Natural killer cell (primary cell): ENCODE data around the gene STK38. TPM values are rescaled to one million over a fixed set of nuclear protein-coding genes. Genes with fewer than 3 reads are reported as not detected.

Source experiments
- ATAC-seq, 3 donors: fragments of 150-1000 bp in 2 of 3; fragments of 200-7000 bp in 1 of 3; cut with Tn5 transposase; 1 replicate in 1 of 3; 2 replicates in 2 of 3; pipeline ENCODE4 v1.10.0; 2021; ENCODE audit warnings: mild to moderate bottlenecking in 2 of 3, moderate library complexity in 2 of 3
- DNase-seq, 2 donors: peaks; one replicate each; pipeline versions ENCODE4 v3.0.0 to v3.0.0-alpha.2; 2013 to 2021; ENCODE audit warnings: mixed read lengths in 1 of 2
- H3K27ac ChIP-seq: one replicate; pipeline ENCODE4 v1.5.1; 2013; ENCODE audit warnings: mild to moderate bottlenecking, low read length
- H3K27me3 ChIP-seq: one replicate; pipeline ENCODE4 v1.6.1; 2013; ENCODE audit warnings: low read length; ENCODE audit not compliant: control insufficient read depth, insufficient read depth
- H3K36me3 ChIP-seq: one replicate; pipeline ENCODE4 v1.6.1; 2013; ENCODE audit warnings: low read length; ENCODE audit not compliant: control insufficient read depth, insufficient read depth
- H3K4me1 ChIP-seq: one replicate; pipeline ENCODE4 v1.6.1; 2013; ENCODE audit warnings: low read length; ENCODE audit not compliant: control insufficient read depth, insufficient read depth
- H3K4me3 ChIP-seq: one replicate; pipeline ENCODE4 v1.5.1; 2013; ENCODE audit warnings: low read length
- H3K9me3 ChIP-seq: one replicate; pipeline ENCODE4 v1.6.1; 2013; ENCODE audit warnings: low read length; ENCODE audit not compliant: control insufficient read depth, insufficient read depth
- H3K27ac Mint-ChIP-seq, 2 donors: one replicate each; pipeline ENCODE4 v1.8.0; 2022; ENCODE audit warnings: mild to moderate bottlenecking in 2 of 2, mixed read lengths in 2 of 2, moderate library complexity in 1 of 2
- H3K27me3 Mint-ChIP-seq, 2 donors: one replicate each; pipeline ENCODE4 v1.8.0; 2022; ENCODE audit warnings: low read depth in 2 of 2, mixed read lengths in 2 of 2
- H3K36me3 Mint-ChIP-seq: one replicate; pipeline ENCODE4 v1.8.0; 2022; ENCODE audit warnings: mixed read lengths
- H3K4me1 Mint-ChIP-seq, 2 donors: one replicate each; pipeline ENCODE4 v1.8.0; 2022; ENCODE audit warnings: mixed read lengths in 2 of 2
- H3K4me3 Mint-ChIP-seq: one replicate; pipeline ENCODE4 v1.8.0; 2022; ENCODE audit warnings: mild to moderate bottlenecking, moderate library complexity, mixed read lengths
- H3K9me3 Mint-ChIP-seq, 2 donors: one replicate each; pipeline ENCODE4 v1.8.0; 2022; ENCODE audit warnings: mixed read lengths in 2 of 2
- WGBS: methylation state at CpG from one replicate; pipeline ENCODE4 v1.1.7; 2013; ENCODE audit warnings: missing lambda C conversion rate; ENCODE audit not compliant: insufficient coverage; 5-methylcytosine and 5-hydroxymethylcytosine counted together
- intact Hi-C: fragments of 100-400 bp; cut with micrococcal nuclease; formaldehyde crosslinking; loops from one replicate; pipeline ENCODE4 v1.14.2; 2022
- total RNA-seq, 4 donors: library from RNA; stranded (reverse); fragments of 120-200 nt in 1 of 4; gene quantifications; one replicate each; pipeline versions ENCODE4 v1.2.3 to v1.2.4, GENCODE V29; 2013 to 2022
- TF ChIP-seq, protein P1 (sequence below): fragments of 200-600 bp; IDR thresholded peaks from one replicate; pipeline ENCODE4 v1.8.0; 2022; ENCODE audit warnings: antibody characterized with exemption

STK38 gene
- total RNA-seq, 3 donors from 2014 or later (not counting 1 experiment from before 2014, with no cell fraction given) = 105 to 157 (median 126) TPM

DNA sequence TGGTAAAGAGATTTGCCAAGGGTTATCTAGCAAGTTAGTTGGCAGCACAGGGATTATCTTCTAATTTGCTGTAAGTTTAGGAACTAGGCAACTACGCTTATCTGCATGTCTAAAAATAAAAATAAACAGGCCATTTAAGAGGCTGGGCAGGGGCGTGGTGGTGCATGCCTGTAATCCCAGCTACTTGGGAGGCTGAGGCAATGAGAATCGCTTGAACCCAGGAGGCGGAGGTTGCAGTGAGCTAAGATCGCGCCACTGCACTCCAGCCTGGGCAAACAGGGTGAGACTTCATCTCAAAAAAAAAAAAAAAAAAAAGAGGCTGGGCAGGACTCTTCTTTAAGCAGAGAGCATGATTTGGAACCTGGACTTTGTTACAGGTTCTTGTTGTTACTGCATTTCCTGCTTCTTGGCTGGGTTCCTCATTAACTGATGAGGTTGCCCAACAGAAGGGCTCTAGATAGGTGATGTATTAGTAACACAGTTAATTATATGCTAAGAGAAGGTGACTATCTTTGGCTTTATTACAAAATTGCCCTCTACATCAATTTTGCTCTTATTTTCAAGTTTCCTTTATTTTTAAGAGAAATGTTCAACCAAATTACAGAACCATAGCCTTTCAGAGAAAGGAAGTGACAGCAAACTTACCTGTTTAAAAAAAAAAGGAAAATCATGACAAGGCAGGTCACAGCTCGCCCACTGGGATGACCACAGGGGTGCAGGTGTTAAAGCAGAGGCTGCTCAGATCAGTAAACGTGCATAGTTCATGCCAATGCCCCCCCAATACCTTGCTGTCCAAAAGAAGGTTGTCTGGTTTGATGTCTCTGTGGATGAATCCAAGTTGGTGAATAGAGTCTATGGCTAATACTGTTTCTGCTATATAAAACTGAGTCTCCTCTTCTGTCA is 32.5 kb downstream of the STK38 start:
- H3K27ac Mint-ChIP-seq = peak overlapping the region; percentile 69 to 80
- no peaks in the 10 kb centered on the region for H3K27me3 Mint-ChIP-seq
- TF ChIP-seq, protein P1, sequence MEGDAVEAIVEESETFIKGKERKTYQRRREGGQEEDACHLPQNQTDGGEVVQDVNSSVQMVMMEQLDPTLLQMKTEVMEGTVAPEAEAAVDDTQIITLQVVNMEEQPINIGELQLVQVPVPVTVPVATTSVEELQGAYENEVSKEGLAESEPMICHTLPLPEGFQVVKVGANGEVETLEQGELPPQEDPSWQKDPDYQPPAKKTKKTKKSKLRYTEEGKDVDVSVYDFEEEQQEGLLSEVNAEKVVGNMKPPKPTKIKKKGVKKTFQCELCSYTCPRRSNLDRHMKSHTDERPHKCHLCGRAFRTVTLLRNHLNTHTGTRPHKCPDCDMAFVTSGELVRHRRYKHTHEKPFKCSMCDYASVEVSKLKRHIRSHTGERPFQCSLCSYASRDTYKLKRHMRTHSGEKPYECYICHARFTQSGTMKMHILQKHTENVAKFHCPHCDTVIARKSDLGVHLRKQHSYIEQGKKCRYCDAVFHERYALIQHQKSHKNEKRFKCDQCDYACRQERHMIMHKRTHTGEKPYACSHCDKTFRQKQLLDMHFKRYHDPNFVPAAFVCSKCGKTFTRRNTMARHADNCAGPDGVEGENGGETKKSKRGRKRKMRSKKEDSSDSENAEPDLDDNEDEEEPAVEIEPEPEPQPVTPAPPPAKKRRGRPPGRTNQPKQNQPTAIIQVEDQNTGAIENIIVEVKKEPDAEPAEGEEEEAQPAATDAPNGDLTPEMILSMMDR = no peak
- DNase-seq = peak; percentile 21 to 23
- H3K4me3 Mint-ChIP-seq = peak overlapping the region; percentile 40
- peaks cover 35 to 37% of the 10 kb centered on the region in 2 donors for H3K4me1 Mint-ChIP-seq
- Histone ChIP-seq H3K4me1 (peaks cover 9% of the 10 kb centered on the region), H3K9me3 (no peaks in the 10 kb centered on the region), H3K27ac (peak overlapping the region; percentile 17), H3K36me3 (peaks cover 91% of the 10 kb centered on the region), H3K4me3 (no peak overlapping the region), H3K27me3 (no peaks in the 10 kb centered on the region)
- H3K36me3 Mint-ChIP-seq = peaks cover 14% of the 10 kb centered on the region
- 81% methylated on average over 8 of the region's 8 CpGs for WGBS
- peak in 2 of 3 donors; percentile 70 to 77 for ATAC-seq
- no peaks in the 10 kb centered on the region for H3K9me3 Mint-ChIP-seq
- intact Hi-C loops = no loop called here

GRCh38 chr6:36510365-36510764 is 36.9 kb downstream of the STK38 start:
- ATAC-seq = no peak
- Histone ChIP-seq H3K4me3 (no peak overlapping the region), H3K27me3 (no peaks in the 10 kb centered on the region), H3K27ac (no peak overlapping the region), H3K9me3 (no peaks in the 10 kb centered on the region), H3K4me1 (peaks cover 7% of the 10 kb centered on the region), H3K36me3 (peaks cover 82% of the 10 kb centered on the region)
- no peak for DNase-seq
- H3K27me3 Mint-ChIP-seq = no peaks in the 10 kb centered on the region
- peaks cover 29 to 33% of the 10 kb centered on the region in 2 donors for H3K4me1 Mint-ChIP-seq
- TF ChIP-seq, protein P1 = no peak
- no peaks in the 10 kb centered on the region for H3K9me3 Mint-ChIP-seq
- peak overlapping the region in 1 of 2 donors; percentile 58 for H3K27ac Mint-ChIP-seq
- intact Hi-C loops = no loop called here
- no peak overlapping the region for H3K4me3 Mint-ChIP-seq
- H3K36me3 Mint-ChIP-seq = peaks cover 14% of the 10 kb centered on the region
- 100% methylated on average over 3 of the region's 3 CpGs for WGBS

DNA sequence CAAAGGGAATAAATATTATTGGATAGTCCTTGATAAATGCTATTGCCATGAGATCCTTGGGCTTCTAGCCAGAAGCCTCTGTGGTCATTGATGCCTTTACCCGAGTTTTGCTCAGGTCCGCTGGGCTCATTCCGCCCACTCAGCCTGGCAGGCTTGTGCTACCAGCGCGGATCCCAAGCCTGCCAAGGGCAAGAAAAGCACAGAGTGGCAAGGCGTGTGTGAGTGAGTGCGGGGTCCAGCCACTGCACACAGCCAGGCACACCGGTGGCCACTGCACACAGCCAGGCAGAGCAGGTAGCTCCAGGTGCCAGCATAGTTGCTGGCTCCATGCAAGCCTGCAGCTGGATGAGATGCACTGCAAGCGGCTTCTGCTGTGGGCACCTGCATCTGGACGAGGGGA is 38.7 kb downstream of the STK38 start:
- Histone ChIP-seq H3K27me3 (no peaks in the 10 kb centered on the region), H3K9me3 (no peaks in the 10 kb centered on the region), H3K4me3 (no peak overlapping the region), H3K36me3 (peaks cover 85% of the 10 kb centered on the region), H3K27ac (no peak overlapping the region), H3K4me1 (no peaks in the 10 kb centered on the region)
- DNase-seq = no peak
- TF ChIP-seq, protein P1 = no peak
- Mint-ChIP-seq H3K4me1 (peaks cover 25 to 31% of the 10 kb centered on the region in 2 donors), H3K36me3 (peaks cover 20% of the 10 kb centered on the region), H3K27me3 (no peaks in the 10 kb centered on the region), H3K9me3 (no peaks in the 10 kb centered on the region), H3K4me3 (no peak overlapping the region), H3K27ac (peak overlapping the region in 1 of 2 donors; percentile 34)
- WGBS = 98% methylated on average over 10 of the region's 10 CpGs
- intact Hi-C loops = no loop called here
- no peak for ATAC-seq
